Neural cell (in vitro differentiated cells): ENCODE results near the gene P4HA3. TPM values are rescaled to one million over a fixed set of nuclear protein-coding genes. Genes with fewer than 3 reads are reported as not detected.

ENCODE experiments used
- H2AFZ ChIP-seq: fragments of 200-600, 300-800 bp; sonication (generic), shearing (Covaris generic); 2 replicates; pipeline ENCODE4 v1.6.0; 2014; ENCODE audit warnings: low read depth, mild to moderate bottlenecking, antibody characterized with exemption, low read length, moderate library complexity
- H3F3A ChIP-seq: fragments of 200-600 bp; shearing (Covaris generic); 2 replicates; pipeline ENCODE4 v1.6.1; 2016; ENCODE audit warnings: mild to moderate bottlenecking, moderate library complexity, mixed read lengths, antibody characterized with exemption, low read length; ENCODE audit not compliant: insufficient read depth, poor library complexity, severe bottlenecking
- H3K27ac ChIP-seq: fragments of 200-600, 300-800 bp; sonication (generic), shearing (Covaris generic); 2 replicates; pipeline ENCODE4 v1.5.1; 2014; ENCODE audit warnings: mild to moderate bottlenecking, low read length, moderate library complexity
- H3K27me3 ChIP-seq: fragments of 300-800, 200-600 bp; sonication (generic), shearing (Covaris generic); 2 replicates; pipeline ENCODE4 v1.6.0; 2014; ENCODE audit warnings: mild to moderate bottlenecking, low read depth, low read length, moderate library complexity; ENCODE audit not compliant: insufficient read depth
- H3K36me3 ChIP-seq: fragments of 300-800, 200-600 bp; sonication (generic), shearing (Covaris generic); 2 replicates; pipeline ENCODE4 v1.5.1; 2014; ENCODE audit warnings: mild to moderate bottlenecking, antibody characterized with exemption, low read length, moderate library complexity; ENCODE audit not compliant: insufficient read depth
- H3K4me2 ChIP-seq: fragments of 300-800, 200-600 bp; sonication (generic), shearing (Covaris generic); 2 replicates; pipeline ENCODE4 v1.6.0; 2014; ENCODE audit warnings: mild to moderate bottlenecking, low read length
- H3K4me3 ChIP-seq: fragments of 300-800, 200-600 bp; sonication (generic), shearing (Covaris generic); 2 replicates; pipeline ENCODE4 v1.5.1; 2014; ENCODE audit warnings: mild to moderate bottlenecking, low read length, moderate library complexity
- H3K79me2 ChIP-seq: fragments of 200-600 bp; shearing (Covaris generic); replicated peaks from 2 replicates; pipeline ENCODE4 v1.6.0; 2014; ENCODE audit warnings: mild to moderate bottlenecking, low read length, moderate library complexity; ENCODE audit not compliant: insufficient read depth
- H3K9ac ChIP-seq: fragments of 300-800, 200-600 bp; sonication (generic), shearing (Covaris generic); 2 replicates; pipeline ENCODE4 v1.6.1; 2016; ENCODE audit warnings: mild to moderate bottlenecking, low read length, mixed read lengths
- H3K9me2 ChIP-seq: fragments of 200-600 bp; shearing (Covaris generic); 2 replicates; pipeline ENCODE4 v1.6.1; 2016; ENCODE audit warnings: mild to moderate bottlenecking, low read length, mixed read lengths; ENCODE audit not compliant: insufficient read depth
- H3K9me3 ChIP-seq: fragments of 200-600, 300-800 bp; sonication (generic), shearing (Covaris generic); 2 replicates; pipeline ENCODE4 v1.6.1; 2016; ENCODE audit warnings: mild to moderate bottlenecking, mixed run types, low read length, moderate library complexity, mixed read lengths
- H4K20me1 ChIP-seq: fragments of 200-600 bp; shearing (Covaris generic); 2 replicates; pipeline ENCODE4 v1.6.1; 2016; ENCODE audit warnings: mild to moderate bottlenecking, mixed run types; ENCODE audit not compliant: insufficient read depth
- EP300 ChIP-seq: fragments of 450-650 bp; conservative IDR thresholded peaks from 2 replicates; pipeline ENCODE4 v1.6.1; 2014; ENCODE audit warnings: antibody characterized with exemption, mild to moderate bottlenecking, moderate library complexity; ENCODE audit not compliant: poor library complexity, severe bottlenecking
- EZH2 ChIP-seq: fragments of 200-600, 300-800 bp; shearing (Covaris generic), sonication (generic); IDR thresholded peaks from 2 replicates; pipeline ENCODE4 v1.6.1; 2014; ENCODE audit warnings: antibody characterized with exemption, low read length, borderline replicate concordance, mild to moderate bottlenecking; ENCODE audit not compliant: insufficient read depth, poor library complexity, severe bottlenecking
- MXI1 ChIP-seq: fragments of 450-650 bp; conservative IDR thresholded peaks from 2 replicates; pipeline ENCODE4 v1.6.1; 2014; ENCODE audit warnings: antibody characterized with exemption, mild to moderate bottlenecking; ENCODE audit not compliant: poor library complexity, severe bottlenecking
- POLR2AphosphoS5 ChIP-seq: IDR thresholded peaks from 2 replicates; pipeline ENCODE4 v1.6.1; 2012
- RAD21 ChIP-seq: fragments of 450-650 bp; conservative IDR thresholded peaks from 2 replicates; pipeline ENCODE4 v1.6.1; 2014; ENCODE audit warnings: antibody characterized with exemption, mild to moderate bottlenecking, moderate library complexity
- SMC3 ChIP-seq: fragments of 450-650 bp; conservative IDR thresholded peaks from 2 replicates; pipeline ENCODE4 v1.6.1; 2014; ENCODE audit warnings: antibody characterized with exemption, mild to moderate bottlenecking, moderate library complexity; ENCODE audit not compliant: poor library complexity
- TAF1 ChIP-seq: IDR thresholded peaks from 2 replicates; pipeline ENCODE4 v1.6.1; 2012; ENCODE audit warnings: low read depth
- polyA plus RNA-seq: library from polyadenylated mRNA; depleted of rRNA; stranded (reverse); fragments of >200 nt; gene quantifications from 2 replicates; pipeline ENCODE4 v1.2.3, GENCODE V29; 2014
- TF ChIP-seq, protein P1 (sequence below): IDR thresholded peaks from 2 replicates; pipeline ENCODE4 v1.6.1; 2012; ENCODE audit warnings: borderline replicate concordance
- TF ChIP-seq, protein P2 (sequence below): fragments of 450-650 bp; IDR thresholded peaks from 2 replicates; pipeline ENCODE4 v1.5.1; 2014; ENCODE audit warnings: antibody characterized with exemption, mild to moderate bottlenecking, moderate library complexity; ENCODE audit not compliant: poor library complexity, severe bottlenecking

The P4HA3 gene
- polyA plus RNA-seq, 1 donor from 2014 or later, result not detected

DNA sequence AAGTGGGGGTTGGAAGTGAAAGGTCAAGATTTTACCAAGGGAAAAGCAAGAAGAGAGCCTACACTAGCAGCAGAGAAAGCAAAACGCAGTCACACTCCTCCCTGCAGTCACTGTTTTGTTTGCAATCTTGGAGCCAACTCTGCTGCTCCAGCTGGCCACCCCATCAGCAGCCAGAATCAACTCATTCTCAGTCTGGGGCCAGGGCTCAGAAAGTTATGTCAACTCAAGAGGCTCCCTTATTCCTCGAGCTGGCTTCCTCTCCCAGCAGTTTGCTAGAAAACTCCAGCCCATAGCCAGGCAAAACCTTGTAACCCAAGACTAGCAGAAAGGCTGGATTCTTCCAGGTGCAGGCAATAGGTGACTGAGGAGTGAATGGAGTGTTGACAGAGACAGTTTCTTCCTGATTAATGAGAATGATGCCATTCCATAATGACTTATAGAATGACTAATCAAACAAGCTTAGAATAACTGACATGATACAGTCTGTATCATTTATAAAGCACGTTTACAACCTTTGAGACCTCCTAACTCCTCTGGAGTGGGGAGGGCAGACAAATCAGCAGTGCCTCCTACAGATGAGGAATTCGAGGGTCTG, 53.4 kb downstream of the P4HA3 start:
- H2AFZ ChIP-seq, result no peak overlapping the region
- H3F3A ChIP-seq, result no peaks in the 10 kb centered on the region
- H3K79me2 ChIP-seq, result no peaks in the 10 kb centered on the region
- no peaks in the 10 kb centered on the region for H4K20me1 ChIP-seq
- no peak overlapping the region for H3K27ac ChIP-seq
- H3K4me3 ChIP-seq, result no peak overlapping the region
- no peak overlapping the region for H3K9ac ChIP-seq
- no peaks in the 10 kb centered on the region for H3K9me3 ChIP-seq
- no peaks in the 10 kb centered on the region for H3K36me3 ChIP-seq
- H3K27me3 ChIP-seq, result no peaks in the 10 kb centered on the region
- no peaks in the 10 kb centered on the region for H3K9me2 ChIP-seq
- no peak overlapping the region for H3K4me2 ChIP-seq
- TF ChIP-seq EP300 (no peak), SMC3 (no peak), EZH2 (no peak), TAF1 (no peak), POLR2AphosphoS5 (no peak), MXI1 (no peak), RAD21 (no peak)
- TF ChIP-seq, protein P1, sequence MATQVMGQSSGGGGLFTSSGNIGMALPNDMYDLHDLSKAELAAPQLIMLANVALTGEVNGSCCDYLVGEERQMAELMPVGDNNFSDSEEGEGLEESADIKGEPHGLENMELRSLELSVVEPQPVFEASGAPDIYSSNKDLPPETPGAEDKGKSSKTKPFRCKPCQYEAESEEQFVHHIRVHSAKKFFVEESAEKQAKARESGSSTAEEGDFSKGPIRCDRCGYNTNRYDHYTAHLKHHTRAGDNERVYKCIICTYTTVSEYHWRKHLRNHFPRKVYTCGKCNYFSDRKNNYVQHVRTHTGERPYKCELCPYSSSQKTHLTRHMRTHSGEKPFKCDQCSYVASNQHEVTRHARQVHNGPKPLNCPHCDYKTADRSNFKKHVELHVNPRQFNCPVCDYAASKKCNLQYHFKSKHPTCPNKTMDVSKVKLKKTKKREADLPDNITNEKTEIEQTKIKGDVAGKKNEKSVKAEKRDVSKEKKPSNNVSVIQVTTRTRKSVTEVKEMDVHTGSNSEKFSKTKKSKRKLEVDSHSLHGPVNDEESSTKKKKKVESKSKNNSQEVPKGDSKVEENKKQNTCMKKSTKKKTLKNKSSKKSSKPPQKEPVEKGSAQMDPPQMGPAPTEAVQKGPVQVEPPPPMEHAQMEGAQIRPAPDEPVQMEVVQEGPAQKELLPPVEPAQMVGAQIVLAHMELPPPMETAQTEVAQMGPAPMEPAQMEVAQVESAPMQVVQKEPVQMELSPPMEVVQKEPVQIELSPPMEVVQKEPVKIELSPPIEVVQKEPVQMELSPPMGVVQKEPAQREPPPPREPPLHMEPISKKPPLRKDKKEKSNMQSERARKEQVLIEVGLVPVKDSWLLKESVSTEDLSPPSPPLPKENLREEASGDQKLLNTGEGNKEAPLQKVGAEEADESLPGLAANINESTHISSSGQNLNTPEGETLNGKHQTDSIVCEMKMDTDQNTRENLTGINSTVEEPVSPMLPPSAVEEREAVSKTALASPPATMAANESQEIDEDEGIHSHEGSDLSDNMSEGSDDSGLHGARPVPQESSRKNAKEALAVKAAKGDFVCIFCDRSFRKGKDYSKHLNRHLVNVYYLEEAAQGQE, result no peak
- TF ChIP-seq, protein P2, sequence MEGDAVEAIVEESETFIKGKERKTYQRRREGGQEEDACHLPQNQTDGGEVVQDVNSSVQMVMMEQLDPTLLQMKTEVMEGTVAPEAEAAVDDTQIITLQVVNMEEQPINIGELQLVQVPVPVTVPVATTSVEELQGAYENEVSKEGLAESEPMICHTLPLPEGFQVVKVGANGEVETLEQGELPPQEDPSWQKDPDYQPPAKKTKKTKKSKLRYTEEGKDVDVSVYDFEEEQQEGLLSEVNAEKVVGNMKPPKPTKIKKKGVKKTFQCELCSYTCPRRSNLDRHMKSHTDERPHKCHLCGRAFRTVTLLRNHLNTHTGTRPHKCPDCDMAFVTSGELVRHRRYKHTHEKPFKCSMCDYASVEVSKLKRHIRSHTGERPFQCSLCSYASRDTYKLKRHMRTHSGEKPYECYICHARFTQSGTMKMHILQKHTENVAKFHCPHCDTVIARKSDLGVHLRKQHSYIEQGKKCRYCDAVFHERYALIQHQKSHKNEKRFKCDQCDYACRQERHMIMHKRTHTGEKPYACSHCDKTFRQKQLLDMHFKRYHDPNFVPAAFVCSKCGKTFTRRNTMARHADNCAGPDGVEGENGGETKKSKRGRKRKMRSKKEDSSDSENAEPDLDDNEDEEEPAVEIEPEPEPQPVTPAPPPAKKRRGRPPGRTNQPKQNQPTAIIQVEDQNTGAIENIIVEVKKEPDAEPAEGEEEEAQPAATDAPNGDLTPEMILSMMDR, result no peak

DNA sequence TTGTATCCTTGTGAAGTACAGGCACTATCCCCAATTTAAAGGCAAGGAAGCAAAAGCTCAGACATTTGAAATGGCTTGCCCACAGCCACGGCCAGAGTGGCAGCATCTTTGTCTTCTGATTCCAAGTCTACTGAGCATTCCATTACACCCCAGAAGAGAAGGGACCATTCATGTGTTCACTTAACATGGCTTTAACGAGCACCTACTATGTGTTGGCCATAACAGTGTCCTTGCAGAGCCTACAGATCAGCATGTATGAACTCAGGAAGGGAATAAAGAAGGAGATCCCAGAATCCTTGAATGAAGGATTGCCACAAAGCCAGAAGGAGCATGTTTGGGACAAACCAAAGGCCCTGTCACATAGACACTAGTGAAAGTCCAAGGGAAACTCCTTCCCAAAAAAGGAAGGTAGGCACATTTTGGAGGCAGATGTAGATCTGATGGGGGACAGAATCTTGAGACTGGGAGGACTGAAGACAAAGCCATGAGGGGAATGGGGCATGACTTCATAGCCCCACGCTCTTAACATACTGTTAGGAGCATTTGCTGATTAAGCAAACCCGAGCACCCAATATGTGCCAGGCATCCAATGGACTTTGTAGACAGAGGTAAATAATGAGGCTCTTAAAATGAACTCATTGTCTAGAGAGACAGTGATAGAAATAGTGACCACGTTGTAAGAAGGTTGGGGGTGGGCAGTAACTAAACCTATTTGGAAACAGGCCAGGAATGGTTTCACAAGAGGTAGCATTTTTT, 54.9 kb downstream of the P4HA3 start:
- TF ChIP-seq TAF1, result no peak
- TF ChIP-seq MXI1, result no peak
- TF ChIP-seq SMC3, result no peak
- TF ChIP-seq POLR2AphosphoS5, result no peak
- TF ChIP-seq EP300, result no peak
- TF ChIP-seq RAD21, result no peak
- no peak for TF ChIP-seq EZH2
- TF ChIP-seq, protein P1, result no peak
- TF ChIP-seq, protein P2, result no peak

More for the DNA sequence above, 54.9 kb downstream of the P4HA3 start:
- no peaks in the 10 kb centered on the region for H3K79me2 ChIP-seq
- no peaks in the 10 kb centered on the region for H3K36me3 ChIP-seq
- no peak overlapping the region for H3K27ac ChIP-seq
- no peaks in the 10 kb centered on the region for H3K9me3 ChIP-seq
- H3F3A ChIP-seq, result no peaks in the 10 kb centered on the region
- H3K4me3 ChIP-seq, result no peak overlapping the region
- no peak overlapping the region for H2AFZ ChIP-seq
- no peaks in the 10 kb centered on the region for H3K27me3 ChIP-seq
- no peak overlapping the region for H3K9ac ChIP-seq
- no peak overlapping the region for H3K4me2 ChIP-seq
- H3K9me2 ChIP-seq, result no peaks in the 10 kb centered on the region
- H4K20me1 ChIP-seq, result no peaks in the 10 kb centered on the region
